ENCODE results near the gene HNRNPA3.

DNA sequence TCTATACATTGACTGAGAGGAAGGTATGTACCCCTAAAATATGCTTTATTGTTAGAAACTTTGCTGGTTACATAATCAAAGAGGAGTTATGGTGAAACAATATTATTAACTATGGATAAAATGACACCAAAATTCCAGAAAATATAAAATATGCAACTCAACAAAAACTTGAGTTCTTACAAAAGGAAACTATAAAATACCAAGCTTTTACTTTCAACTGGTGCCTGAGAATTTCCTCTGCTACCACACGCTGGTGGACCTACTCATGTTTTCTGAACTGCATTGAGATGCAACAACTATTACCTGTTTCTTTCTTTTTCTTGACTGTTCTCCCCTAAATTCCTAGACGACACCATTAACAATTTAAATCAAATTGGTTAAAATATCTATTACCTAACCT, 60.2 kb downstream of the HNRNPA3 start:
- TF ChIP-seq, protein P1, sequence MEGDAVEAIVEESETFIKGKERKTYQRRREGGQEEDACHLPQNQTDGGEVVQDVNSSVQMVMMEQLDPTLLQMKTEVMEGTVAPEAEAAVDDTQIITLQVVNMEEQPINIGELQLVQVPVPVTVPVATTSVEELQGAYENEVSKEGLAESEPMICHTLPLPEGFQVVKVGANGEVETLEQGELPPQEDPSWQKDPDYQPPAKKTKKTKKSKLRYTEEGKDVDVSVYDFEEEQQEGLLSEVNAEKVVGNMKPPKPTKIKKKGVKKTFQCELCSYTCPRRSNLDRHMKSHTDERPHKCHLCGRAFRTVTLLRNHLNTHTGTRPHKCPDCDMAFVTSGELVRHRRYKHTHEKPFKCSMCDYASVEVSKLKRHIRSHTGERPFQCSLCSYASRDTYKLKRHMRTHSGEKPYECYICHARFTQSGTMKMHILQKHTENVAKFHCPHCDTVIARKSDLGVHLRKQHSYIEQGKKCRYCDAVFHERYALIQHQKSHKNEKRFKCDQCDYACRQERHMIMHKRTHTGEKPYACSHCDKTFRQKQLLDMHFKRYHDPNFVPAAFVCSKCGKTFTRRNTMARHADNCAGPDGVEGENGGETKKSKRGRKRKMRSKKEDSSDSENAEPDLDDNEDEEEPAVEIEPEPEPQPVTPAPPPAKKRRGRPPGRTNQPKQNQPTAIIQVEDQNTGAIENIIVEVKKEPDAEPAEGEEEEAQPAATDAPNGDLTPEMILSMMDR (tag by site-specific recombination; IDR thresholded peaks at IDR 0.05) = no peak
- TF ChIP-seq, protein P2, sequence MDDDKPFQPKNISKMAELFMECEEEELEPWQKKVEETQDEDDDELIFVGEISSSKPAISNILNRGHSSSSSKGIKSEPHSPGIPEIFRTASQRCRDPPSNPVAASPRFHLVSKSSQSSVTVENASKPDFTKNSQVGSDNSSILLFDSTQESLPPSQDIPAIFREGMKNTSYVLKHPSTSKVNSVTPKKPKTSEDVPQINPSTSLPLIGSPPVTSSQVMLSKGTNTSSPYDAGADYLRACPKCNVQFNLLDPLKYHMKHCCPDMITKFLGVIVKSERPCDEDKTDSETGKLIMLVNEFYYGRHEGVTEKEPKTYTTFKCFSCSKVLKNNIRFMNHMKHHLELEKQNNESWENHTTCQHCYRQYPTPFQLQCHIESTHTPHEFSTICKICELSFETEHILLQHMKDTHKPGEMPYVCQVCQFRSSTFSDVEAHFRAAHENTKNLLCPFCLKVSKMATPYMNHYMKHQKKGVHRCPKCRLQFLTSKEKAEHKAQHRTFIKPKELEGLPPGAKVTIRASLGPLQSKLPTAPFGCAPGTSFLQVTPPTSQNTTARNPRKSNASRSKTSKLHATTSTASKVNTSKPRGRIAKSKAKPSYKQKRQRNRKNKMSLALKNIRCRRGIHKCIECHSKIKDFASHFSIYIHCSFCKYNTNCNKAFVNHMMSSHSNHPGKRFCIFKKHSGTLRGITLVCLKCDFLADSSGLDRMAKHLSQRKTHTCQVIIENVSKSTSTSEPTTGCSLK (tag by site-specific recombination; IDR thresholded peaks at IDR 0.05) = no peak
- TF ChIP-seq ZNF747 (tag by site-specific recombination; IDR thresholded peaks at IDR 0.05) = no peak
